Choroid plexus epithelial cell (primary cell): ENCODE results near the gene TMOD1.
"Not testable (repeated sequence)": the region's sequence is repeated elsewhere in the genome, so short reads cannot be mapped to it uniquely, and the experiment has no call there.

ENCODE experiments used
- DNase-seq: peaks from one replicate; pipeline ENCODE4 v3.0.0-alpha.2; 2010; ENCODE audit warnings: low read depth
- H3K4me3 ChIP-seq: 2 replicates; pipeline ENCODE4 v1.5.1; 2011; ENCODE audit warnings: low read depth, mild to moderate bottlenecking, control low read depth, low read length, moderate library complexity
- TF ChIP-seq, protein P1 (sequence below): conservative IDR thresholded peaks from 2 replicates; pipeline ENCODE4 v1.5.1; 2011; ENCODE audit warnings: low read depth, mild to moderate bottlenecking, control low read depth, inconsistent platforms, low read length, moderate library complexity

TMOD1 gene

DNA sequence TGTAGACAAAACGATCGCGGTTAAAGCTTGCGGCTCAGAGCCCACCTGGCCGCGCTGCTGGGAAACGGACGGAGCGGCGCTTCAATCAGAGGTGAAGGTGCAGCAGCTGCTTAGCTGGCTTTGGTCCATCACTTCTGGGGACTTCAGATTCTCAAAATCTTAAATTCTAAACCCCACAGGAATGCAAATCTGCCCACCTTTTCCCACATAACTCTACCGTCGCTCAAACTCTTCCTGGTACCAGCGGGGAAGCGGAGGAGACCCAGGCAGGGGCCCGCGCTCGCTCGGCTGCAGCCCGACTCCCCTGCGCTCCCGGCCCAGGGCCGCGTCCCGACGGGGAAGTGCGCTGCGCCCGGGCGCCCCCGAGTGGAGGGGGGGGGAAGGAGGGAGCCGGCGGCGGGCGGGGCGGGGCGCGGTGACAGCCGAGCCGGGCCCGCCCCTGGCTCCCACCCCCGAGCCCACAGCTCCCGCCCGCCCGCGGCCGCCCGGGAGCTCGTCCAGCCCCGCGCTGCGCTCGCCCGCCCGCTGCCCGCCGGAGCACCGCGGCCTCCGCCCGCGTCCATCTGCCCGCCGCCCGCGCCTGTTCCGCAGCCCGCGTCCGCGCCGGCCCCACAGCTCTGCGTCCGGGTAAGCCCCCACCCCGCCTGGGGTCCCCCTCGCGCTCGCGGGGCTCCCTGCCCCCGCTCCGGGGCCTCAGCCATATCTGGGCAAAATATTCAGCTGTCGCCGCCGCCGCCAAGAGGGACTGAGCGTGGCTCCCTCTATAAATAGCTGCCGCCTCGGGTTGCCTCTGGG, at the start of gene TMOD1:
Gene TMOD1 (plus strand): TSS at position 490 of the 795 bp plus-strand sequence. CDS start 22,523 bp downstream, outside the sequence.
- no peak for DNase-seq
- H3K4me3 ChIP-seq, result peak within 1 kb of the TSS; percentile 44
- TF ChIP-seq, protein P1, sequence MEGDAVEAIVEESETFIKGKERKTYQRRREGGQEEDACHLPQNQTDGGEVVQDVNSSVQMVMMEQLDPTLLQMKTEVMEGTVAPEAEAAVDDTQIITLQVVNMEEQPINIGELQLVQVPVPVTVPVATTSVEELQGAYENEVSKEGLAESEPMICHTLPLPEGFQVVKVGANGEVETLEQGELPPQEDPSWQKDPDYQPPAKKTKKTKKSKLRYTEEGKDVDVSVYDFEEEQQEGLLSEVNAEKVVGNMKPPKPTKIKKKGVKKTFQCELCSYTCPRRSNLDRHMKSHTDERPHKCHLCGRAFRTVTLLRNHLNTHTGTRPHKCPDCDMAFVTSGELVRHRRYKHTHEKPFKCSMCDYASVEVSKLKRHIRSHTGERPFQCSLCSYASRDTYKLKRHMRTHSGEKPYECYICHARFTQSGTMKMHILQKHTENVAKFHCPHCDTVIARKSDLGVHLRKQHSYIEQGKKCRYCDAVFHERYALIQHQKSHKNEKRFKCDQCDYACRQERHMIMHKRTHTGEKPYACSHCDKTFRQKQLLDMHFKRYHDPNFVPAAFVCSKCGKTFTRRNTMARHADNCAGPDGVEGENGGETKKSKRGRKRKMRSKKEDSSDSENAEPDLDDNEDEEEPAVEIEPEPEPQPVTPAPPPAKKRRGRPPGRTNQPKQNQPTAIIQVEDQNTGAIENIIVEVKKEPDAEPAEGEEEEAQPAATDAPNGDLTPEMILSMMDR, result no peak

DNA sequence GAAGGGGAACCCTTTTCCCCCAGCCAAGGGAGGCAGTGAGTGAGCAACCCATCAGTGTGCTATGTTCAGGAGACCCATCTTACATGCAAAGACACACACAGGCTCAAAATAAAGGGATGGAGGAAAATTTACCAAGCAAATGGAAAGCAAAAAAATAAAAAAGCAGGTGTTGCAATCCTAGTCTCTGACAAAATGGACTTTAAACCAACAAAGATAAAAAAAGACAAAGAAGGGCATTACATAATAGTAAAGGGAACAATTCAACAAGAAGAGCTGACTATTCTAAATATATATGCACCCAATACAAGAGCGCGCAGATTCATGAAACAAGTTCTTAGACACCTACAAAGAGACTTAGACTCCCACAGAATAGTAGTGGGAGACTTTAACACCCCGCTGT, 47.9 kb upstream of the TMOD1 start:
- not testable (repeated sequence) for DNase-seq, H3K4me3 ChIP-seq

DNA sequence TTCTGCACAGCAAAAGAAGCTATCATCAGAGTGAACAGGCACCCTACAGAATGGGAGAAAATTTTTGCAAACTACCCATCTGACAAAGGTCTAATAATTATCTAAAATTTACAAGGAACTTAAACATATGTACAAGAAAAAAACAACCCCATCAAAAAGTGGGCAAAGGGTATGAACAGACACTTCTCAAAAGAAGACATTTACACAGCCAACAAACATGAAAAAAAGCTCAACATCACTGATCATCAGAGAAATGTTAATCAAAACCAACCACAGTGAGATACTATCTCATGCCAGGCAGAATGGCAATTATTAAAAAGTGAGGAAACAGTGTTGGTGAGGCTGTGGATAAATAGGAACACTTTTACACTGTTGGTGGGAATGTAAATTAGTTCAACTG, 44.6 kb upstream of the TMOD1 start:
- H3K4me3 ChIP-seq, DNase-seq: not testable (repeated sequence)

DNA sequence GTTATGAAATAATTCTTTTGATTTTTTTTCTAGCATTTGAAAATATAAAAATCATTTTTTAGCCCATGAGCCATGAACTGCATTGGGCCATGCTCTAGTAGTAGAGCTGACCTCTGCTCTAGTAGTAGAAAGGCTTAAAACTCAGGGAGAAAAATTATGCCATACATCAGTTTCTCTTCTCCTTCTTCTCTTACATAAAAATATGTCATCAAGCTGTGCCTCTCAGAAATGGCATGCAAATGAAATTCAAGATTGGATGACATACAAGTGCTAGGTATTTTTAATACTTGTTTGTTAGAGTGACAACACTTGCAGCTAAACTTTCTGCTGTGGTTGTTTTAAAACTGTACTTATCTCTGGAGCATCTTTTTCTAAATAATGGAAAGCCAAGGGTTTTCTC, 42.1 kb upstream of the TMOD1 start:
- H3K4me3 ChIP-seq, result no peak overlapping the region
- TF ChIP-seq, protein P1, result no peak
- DNase-seq, result no peak

DNA sequence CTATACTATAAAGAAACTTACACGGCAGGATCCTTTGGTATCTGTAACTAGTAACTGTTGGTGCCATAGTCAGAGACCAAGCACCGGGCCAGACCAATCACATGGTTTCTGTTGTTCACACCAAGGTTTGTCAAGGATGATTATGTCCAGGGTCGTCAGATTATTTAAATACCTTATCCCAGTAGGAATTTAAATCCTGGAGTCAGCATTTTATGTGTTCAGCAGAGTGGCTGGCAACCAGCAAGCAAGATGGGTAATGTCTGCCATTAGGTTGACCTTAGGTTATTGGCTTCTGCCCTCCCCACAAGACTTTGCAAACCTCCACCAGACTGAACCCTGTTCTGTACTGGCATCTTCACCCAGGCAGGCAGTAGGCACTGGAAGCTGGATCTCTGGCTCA, 39.3 kb upstream of the TMOD1 start:
- TF ChIP-seq, protein P1, result no peak
- no peak overlapping the region for H3K4me3 ChIP-seq
- DNase-seq, result no peak

DNA sequence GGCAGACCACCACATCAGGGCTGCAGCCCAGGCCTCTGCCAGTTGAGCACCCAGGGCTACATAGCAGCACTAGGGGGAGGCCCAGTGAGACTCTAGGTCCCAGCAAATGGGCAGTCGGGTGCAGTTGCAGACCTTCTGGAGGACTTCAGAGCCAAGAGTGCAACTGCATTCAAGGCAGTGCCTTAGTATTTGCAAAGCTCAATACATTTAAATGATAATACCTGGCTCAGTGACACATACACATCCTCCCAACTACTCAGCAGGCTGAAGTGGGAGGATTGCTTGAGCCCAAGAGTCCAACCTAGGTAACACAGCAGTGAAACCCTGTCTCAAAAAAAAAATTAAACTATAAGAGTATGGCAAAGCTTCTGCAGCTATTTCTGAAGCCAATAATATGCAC, 38.6 kb upstream of the TMOD1 start:
- no peak overlapping the region for H3K4me3 ChIP-seq
- TF ChIP-seq, protein P1, result no peak
- DNase-seq, result no peak

DNA sequence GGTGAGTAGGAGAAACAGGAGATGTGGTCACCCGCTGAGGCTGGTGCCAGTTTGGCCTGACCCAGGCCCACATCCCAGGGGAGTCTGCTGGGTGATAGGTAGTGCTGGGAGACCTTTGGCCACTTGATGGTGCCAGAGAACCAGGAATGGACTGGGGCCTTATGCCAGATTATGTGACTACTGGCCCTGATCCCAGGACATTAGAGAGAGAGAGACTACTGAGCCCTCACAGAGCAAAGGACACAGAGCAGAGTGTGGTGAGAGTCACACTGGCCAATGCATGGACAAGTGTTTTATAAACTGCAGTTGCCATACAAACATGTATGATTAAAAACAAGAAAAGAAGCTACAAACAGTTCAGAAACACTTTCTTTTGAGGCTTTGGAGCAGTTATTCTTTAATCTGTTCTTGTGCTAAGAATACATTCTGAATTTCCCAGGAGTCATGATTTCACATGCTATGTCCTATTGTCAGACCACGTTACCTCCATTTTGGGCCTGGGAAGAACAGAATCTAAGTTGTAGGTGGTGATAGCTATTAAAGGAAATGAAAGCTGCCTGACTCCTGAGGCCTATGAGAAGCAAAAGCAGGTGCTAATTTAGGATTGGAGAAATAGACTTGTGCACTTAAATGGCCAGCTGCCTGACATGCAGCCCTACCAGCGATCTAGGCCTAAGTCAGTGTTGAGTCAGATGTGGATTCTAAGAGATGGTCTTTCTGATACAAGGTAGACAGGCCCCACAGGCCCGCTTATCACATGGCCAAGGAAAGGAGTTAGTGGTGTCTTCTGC, 32.6 kb upstream of the TMOD1 start:
- H3K4me3 ChIP-seq, result no peak overlapping the region
- DNase-seq, result peak; percentile 74
- TF ChIP-seq, protein P1, result peak; percentile 86

DNA sequence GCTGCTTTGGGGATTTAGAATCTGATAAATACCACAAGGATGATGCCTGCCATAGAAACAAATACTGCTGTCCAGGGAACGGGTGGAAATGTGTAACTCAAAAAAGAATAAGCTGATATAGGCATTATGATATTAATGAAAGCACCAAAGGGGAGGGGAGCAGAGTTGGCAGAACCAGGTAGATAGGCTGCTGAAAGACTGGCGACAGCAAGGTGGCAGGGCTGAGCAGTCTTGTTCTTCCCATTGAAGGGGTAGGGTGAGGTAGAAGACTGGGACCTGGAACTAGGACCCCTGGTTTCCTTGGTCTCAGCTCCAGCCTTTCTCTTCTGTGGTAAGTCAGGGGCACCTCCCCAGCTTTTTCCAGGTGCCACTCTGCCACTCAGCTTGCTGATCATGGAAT, 31.4 kb upstream of the TMOD1 start:
- TF ChIP-seq, protein P1, result peak; percentile 30
- no peak for DNase-seq
- no peak overlapping the region for H3K4me3 ChIP-seq
